Stimulated activated CD4-positive, alpha-beta T cell treated with anti-CD3 and anti-CD28 coated beads, Interleukin-1b, Interleukin-23, amount 100 ng/mL, for 24 hours (primary cell): Measurements from ENCODE around the gene SPINK9.

Source experiments
- DNase-seq, 4 experiments: peaks; one replicate each; pipeline ENCODE4 v3.0.0-alpha.2; 2020; ENCODE audit warnings: low read depth in 4 of 4, low spot score in 1 of 4

Gene SPINK9, protein sequence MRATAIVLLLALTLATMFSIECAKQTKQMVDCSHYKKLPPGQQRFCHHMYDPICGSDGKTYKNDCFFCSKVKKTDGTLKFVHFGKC

DNA sequence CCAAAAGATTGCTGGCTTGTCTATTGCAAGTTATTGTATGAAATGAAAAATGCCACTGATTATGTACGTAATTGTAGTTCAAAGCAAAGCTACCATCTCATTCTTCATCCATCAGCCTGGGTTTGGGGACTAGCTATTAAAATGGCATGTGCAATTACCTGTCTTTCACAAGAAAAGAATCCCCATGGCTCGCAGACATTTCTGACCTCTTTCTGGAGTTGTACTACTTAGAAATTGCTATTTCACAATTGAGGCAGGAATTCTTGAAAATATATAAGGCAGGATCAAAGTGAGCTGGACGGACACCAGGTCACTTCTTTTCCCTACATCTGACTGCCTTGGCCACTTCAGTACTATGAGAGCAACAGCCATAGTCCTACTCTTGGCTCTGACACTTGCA is at the start of gene SPINK9:
Gene SPINK9 (plus strand): TSS at position 301 of the 400 bp plus-strand sequence. CDS start 55 bp downstream, at position 356.
- no peak for DNase-seq

DNA sequence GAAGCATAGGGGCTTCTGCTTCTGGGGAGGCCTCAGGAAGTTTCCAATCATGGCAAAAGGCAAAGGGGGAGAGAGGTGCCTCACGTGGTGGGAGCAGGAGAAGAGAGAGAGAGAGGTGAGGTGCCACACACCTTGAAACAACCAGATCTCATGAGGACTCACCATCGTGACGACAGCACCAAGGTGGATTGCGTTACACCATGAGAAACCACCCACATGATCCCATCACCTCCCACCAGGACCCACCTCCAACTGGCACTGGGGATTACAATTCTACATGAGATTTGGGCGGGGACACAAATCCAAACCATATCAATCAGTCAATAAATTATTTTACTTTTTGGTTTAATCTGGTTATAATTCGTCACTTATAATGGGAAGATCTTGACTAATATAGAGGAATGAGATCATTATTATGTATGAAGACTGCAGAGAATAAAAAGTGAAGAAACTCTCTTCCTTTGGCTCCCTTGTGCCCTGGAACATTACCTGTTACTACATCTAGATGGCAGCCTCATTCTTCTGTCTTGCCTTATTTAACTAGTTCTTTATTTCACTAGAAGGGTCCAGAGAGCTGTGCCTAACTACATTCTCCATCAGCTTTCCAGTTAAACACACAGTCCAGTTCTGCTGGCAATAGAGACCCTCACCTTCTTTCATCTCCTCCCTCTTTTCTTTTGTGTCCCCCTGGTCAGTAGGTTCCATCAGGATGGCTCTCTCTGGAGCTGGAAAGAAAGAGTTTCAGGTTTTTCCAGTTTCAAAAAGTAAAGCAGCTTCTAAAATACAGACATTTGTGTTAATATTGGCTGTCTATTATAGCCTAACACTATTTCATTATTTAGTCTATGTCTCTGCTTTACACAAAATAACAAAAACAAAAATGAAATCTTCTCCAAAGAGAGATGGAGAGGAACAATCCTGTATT is 44.8 kb upstream of the SPINK9 start:
- DNase-seq = no peak

- no peak for DNase-seq
Measured at GRCh38 chr5:148297731-148298130, 37.6 kb upstream of the SPINK9 start.

DNA sequence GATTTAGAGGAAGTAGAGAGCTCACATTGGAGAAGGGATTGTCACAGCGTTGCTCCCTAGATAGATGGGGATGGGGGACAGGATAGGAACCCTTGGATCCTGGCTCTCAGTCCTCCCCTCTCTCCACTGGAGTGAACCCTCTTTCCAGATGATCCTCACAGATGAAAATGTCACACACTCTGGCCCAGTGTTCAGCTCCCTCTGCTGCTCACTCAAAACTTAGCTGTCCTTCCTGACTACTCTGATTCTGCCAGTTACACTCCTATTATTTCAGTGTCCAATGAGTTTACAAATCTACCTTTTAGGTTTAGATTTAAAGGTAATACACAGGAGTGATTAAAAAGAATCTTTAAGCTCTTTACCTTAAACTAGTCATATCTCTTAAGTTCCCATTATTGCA is 28.9 kb upstream of the SPINK9 start:
- DNase-seq = no peak

GRCh38 chr5:148309019-148309418 is 26.3 kb upstream of the SPINK9 start:
- no peak for DNase-seq

DNA sequence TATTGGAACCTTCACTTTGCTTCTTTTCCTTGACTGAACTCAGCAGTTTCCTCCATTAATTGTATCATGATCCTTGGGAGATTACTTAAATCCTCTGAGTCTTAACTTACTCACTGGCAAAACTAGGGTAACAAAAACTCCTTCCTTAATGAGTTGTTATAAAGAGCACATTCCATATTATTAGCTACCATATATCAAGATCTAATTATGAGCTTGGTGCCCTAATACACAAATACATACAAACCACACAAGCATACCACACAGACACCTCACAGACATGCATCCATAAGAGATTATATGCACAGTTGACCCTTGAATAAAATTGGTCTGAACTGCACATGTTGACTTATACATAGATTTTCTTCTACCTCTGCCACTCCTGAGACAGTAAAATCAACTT is 25.6 kb upstream of the SPINK9 start:
- no peak for DNase-seq

GRCh38 chr5:148311484-148311883 is 23.9 kb upstream of the SPINK9 start:
- DNase-seq = no peak

DNA sequence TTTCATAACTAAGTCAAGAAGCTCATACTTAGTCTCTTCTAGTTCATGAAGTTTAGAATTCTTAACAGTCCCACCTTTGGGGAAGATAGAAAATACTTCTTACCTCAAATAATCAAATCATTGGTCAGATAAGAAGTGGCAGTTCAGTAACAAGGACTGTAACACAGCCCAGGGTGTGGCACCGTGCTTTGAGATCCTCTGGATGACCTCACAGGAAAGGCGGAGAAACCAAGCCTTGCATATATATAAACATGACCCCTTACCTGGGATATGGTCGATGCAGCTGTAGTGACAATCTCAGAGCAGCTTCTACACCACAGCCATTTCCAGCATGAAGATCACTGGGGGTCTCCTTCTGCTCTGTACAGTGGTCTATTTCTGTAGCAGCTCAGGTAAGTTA is 23.2 kb upstream of the SPINK9 start, which contains the start of gene SPINK7:
Gene SPINK7 (plus strand): TSS at position 271 of the 400 bp plus-strand sequence. CDS start 61 bp downstream, at position 332.
- no peak for DNase-seq

- no peak for DNase-seq
Measured at GRCh38 chr5:148314187-148314586, 21.2 kb upstream of the SPINK9 start.

DNA sequence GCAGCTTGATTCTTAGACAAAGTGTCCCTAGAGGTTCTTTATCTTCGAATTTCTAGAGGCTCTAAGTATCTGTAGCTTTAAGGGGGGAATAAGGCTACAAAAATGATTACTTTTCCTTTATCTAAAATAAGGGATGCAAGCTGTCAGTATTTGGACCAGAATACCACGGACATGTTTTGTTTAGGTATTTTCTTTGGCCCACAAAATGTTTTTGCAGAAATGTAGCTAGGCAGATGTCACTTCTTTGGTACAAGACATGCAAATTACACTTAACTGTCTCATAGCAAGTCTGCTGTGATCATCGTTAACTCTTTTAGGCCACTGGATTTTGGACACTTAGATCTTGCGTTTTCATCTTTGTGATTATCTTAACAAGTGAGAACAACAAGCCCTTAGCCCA is 20.6 kb upstream of the SPINK9 start:
- DNase-seq = no peak

- peak in 2 of 4 experiments; percentile 5 to 13 for DNase-seq
Measured at GRCh38 chr5:148320011-148320963, 15.1 kb upstream of the SPINK9 start.

GRCh38 chr5:148333262-148333849 is 2.0 kb upstream of the SPINK9 start:
- no peak for DNase-seq

- no peak for DNase-seq
Measured at GRCh38 chr5:148336704-148337435, 1.5 kb downstream of the SPINK9 start.

GRCh38 chr5:148342371-148343045 is 7.1 kb downstream of the SPINK9 start:
- no peak for DNase-seq

- no peak for DNase-seq
Measured at GRCh38 chr5:148343046-148343407, 7.7 kb downstream of the SPINK9 start.

DNA sequence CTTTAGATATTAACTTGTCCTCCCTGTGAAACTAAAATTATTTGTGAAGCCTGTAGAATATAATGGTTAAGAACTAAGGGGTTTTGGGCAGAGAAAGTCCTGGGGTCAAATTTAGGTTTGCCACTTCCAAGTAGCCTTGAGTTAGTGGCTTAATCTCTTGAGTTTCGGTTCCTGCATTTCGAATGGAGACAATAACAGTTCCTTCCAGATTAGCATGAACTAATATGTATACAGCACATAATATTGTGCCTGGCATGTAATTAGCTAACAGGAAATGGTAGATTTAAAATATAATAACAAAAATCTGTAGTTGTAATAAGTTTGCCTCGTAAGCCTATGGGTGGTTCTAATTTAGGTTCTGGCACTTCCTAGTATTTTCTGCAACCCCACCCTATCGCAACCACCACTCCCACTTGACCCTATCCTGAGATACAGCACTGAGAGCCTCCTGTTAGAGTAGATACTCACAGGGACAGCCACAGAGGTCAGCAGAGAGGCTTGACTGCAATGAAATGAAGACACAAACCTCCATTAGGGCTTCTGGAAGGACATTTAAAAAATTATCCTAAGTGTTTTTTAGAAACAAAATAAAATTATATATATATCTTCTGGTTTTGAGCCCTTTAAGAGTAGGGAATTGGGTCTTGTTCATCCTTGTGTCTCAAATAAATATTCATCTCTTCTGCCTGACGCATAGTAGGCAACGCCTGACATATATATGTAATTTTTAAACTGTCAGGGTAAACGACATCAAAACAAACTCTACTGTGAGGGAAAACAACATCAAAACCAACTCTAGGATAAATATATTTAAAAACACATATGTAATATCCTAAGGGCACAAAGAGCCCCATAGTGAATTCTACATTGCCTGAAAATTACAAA is 8.5 kb downstream of the SPINK9 start:
- no peak for DNase-seq

- no peak for DNase-seq
Measured at GRCh38 chr5:148347706-148348105, 12.3 kb downstream of the SPINK9 start.

- no peak for DNase-seq
Measured at GRCh38 chr5:148352696-148353095, 17.3 kb downstream of the SPINK9 start.

DNA sequence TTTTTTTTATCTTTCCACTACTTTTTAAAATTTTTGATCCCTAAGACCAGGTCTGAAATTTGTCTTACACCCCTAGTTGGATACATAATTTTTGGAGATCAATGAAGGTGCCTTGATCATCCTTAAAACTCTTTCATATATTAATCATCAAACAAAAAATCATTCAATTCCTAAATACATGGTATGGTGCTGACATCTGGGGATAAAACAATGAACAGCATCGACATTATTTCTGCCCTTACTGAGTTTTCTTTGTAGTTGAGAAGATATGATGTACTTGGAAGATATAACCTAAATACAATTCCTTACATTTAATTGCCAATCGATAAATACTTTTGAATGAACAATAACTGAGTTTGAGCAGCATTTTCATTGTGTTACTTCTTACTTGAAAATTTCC is 18.3 kb downstream of the SPINK9 start:
- DNase-seq = no peak
